ENCODE results near the gene ROCK2.
"Not testable (repeated sequence)": the region's sequence is repeated elsewhere in the genome, so short reads cannot be mapped to it uniquely, and the experiment has no call there.

Gene ROCK2

DNA sequence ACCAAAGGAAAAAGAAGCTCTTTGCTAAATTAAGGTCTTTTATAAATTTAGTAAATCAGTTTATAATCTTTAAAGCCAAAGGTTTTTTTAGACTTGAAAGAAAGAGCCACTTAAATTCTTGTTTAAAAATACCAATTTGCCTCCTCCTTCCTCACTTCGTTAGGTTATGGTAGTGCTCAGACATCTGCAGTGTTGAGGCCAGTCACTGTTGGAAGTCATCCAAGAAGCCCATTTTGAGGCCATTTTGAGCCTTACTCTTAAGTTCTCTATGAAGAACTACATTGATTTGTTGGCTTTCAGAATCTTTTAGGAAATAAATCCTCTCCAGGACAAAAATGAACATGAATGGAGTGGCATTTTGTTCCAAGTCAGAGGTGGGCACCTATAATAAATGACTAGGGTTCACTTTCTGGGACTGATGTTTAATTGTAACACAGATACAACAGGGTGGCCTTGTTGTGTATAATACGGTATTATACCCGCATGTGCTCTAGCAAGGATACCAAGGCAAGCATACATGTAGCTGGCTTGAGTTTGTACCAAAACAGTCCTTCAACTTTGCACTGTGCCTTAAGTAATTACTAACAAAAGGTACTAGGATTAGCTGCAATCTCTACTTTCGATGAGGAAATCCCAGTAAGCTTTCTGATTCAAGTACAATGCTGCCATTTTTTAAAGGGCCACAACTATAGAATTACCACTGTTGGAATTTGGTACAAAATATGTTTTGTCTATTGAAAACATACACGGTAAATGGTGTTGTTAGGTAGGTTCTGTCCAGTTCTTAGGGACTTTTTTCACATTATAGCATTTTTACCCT is 166.4 kb downstream of the ROCK2 start:
- no peak for DNase-seq (ENCODE audit: low spot score)

DNA sequence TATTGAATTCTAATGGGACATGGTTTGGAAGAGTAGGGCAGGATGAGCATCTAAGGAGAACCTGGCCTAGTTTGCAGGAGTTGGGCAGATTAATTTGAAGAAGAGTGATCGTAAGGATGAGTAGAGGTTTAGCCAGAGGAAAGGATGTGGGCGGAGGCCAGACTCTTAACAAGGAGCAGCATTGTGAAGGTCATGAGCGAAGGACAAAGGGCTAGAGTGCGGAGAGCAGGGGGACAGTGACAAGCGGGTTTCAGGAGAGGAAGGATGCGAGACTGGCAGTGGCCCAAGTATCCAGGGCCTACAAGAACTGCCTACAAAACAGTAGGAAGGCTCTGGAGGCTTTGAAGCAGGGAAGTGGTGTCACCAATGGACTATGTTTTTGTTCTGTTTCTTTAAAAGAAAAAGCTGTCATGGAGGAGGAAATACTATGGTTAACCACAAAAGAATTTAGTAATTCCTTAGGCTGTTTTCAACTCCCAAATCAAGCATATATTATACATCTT is 169.1 kb downstream of the ROCK2 start:
- no peak for DNase-seq (ENCODE audit: low spot score)

DNA sequence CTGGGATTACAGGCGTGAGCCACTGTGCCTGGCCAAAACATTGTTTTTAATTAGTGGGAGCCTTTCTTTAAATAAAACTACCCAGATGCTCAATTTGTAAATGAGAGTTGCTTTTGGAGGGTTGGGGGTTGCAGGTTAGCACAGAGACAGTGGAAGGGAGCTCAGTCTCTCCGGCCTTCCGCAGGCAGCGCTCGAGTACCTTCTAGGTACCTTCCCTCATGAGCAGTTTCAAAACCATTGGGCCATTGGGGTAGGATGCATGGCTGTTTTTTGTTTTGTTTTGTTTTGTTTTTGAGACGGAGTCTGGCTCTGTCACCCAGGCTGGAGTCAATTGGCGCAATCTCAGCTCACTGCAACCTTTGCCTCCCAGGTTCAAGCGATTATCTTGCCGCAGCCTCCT is 170.2 kb downstream of the ROCK2 start:
- no peak for DNase-seq (ENCODE audit: low spot score)

DNA sequence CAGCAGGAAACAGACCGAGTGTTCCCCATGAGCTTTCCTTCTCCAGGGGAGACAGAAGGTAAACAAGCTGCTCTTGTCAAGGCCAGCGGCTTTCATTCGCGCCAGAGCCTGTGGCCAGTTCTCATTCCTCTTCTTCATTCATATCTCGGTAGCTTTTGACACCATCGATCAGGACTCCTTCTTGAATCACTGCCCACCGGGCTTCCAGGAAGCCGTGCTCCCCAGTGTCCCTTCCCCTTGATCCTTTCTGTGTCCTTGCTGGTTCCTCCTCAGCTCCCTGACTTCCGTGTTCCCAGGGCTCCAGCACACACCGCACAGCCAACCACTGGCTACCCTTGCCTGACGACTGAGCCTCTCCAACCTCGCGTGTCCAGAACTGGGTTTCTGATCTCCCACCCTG is 175.1 kb downstream of the ROCK2 start:
- no peak for DNase-seq (ENCODE audit: low spot score)

DNA sequence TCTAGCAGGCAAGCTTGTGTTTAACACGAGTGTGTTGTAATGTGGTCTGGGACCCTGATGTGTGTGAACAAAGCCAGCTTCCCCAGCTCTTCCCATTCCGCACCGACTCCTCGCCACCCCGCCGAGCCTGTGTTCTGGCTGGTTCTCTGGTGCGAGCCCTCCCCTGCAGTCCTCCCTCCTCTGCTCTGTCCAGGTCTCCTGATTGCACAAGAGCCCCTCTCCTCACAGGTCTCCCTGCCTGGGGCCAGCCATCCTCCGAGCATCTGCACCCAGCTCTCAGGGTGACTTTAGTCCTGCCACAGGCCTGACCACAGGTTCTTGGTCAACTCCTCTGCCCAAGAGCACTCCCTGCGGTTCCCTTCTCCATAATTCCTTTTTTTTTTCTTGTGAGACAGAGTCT is 175.9 kb downstream of the ROCK2 start:
- no peak for DNase-seq (ENCODE audit: low spot score)

- no peak for DNase-seq (ENCODE audit: low spot score)
Observed at GRCh38 chr2:11166476-11166875, 178.0 kb downstream of the ROCK2 start.

DNA sequence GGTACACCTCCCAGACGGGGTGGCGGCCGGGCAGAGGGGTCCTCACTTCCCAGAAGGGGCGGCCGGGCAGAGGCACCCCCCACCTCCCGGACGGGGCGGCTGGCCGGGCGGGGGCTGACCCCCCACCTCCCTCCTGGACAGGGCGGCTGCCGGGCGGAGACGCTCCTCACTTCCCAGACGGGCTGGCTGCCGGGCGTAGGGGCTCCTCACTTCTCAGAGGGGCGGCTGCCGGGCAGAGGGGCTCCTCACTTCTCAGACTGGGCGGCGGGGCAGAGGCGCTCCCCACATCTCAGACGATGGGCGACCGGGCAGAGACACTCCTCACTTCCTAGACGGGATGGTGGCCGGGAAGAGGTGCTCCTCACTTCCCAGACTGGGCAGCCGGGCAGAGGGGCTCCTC is 179.4 kb downstream of the ROCK2 start:
- DNase-seq (ENCODE audit: low spot score) = not testable (repeated sequence)

GRCh38 chr2:11163439-11164317 is 180.8 kb downstream of the ROCK2 start:
- no peak for DNase-seq (ENCODE audit: low spot score)

GRCh38 chr2:11161747-11162146 is 182.7 kb downstream of the ROCK2 start:
- DNase-seq (ENCODE audit: low spot score) = no peak

- no peak for DNase-seq (ENCODE audit: low spot score)
Observed at GRCh38 chr2:11160731-11161455, 183.5 kb downstream of the ROCK2 start.

DNA sequence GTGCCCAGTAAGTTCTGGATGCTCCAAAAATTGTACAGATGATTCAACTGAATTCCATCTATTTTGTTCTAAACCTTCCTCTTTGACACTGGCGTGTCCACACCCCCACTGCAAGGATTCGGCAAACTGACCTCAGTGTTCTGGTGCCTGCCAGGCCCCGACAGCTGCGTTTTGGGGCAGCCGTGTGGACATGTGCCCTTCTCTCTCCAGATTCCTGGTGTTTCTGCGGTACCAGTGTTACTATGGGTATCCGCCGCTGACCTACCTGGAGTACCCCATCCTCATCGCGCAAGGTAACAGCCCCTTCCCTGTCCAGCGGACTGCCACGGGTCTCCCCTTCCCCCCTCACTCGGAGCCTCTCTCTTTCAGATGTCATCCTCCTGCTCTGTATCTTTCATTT is 184.2 kb downstream of the ROCK2 start:
- DNase-seq (ENCODE audit: low spot score) = no peak

- DNase-seq (ENCODE audit: low spot score) = no peak
Observed at GRCh38 chr2:11159574-11160170, 184.8 kb downstream of the ROCK2 start.

GRCh38 chr2:11158916-11159573 is 185.4 kb downstream of the ROCK2 start:
- DNase-seq (ENCODE audit: low spot score) = no peak

- no peak for DNase-seq (ENCODE audit: low spot score)
Observed at GRCh38 chr2:11157731-11158130, 186.7 kb downstream of the ROCK2 start.

GRCh38 chr2:11157296-11157695 is 187.1 kb downstream of the ROCK2 start:
- DNase-seq (ENCODE audit: low spot score) = no peak

DNA sequence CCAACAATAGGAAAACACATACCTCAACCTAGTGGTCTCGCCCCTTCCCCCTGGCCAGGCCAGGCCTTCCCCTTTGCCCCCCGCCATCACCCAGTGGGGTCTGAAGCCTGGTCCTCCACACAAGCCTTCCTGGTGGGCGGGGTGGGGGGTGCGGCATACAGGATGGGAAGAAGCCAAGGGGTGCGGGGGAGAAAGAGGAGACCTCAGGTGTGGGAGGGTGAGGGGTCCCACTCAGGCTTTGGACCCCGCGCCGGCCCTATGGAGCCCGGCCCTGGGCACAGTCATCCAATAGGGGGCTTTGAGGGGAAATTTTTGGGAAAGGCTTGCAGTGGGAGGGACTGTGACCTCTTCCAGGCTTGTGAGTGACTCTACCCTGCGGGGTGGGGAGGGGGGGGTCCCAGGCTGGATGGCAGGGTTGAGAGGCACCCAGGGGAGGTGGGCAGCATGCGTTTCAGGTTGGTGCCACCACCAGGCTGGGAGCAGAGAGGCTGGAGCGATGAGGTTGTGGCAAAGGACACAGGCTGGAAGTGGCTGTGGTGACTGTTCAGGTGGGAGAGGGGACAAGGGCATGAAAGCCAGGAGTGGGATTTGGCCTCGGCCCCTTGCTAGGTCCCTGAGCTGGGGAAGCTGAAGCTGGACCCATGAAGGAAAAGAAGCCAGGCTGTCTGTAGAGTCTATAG is 187.9 kb downstream of the ROCK2 start:
- no peak for DNase-seq (ENCODE audit: low spot score)

DNA sequence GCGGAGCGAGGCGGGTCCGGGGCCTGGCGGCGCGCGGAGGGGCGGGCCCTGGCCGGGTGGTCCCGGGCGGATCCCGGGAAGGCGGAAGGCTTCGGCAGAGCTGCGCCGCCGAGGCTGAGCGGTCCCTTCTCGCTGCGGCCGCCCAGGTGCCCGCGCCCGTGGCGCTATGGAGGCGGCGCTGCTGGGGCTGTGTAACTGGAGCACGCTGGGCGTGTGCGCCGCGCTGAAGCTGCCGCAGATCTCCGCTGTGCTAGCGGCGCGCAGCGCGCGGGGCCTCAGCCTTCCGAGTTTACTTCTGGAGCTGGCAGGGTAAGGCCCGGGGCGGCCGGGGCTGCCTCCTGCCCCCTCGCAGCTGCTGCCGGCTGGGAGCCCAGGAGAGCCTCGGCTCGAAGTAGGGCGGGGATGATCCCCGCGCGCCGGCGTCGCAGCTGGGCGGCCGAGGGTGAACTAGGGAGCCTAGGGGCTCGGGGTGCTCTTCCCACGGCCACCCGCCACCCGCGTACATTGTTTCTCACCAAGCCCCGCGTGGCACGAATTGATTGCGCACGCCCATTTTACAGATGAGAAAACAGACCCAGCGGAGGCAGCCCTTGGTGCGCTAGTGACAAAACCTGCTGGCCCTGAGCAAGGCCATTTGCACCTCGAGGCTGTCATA is 188.9 kb downstream of the ROCK2 start, which contains the start of gene SLC66A3:
SLC66A3 (plus strand) TSS at position 87 of the 655 bp plus-strand sequence; CDS start at position 167, 80 bp downstream.
- peak; percentile 82 for DNase-seq (ENCODE audit: low spot score)

DNA sequence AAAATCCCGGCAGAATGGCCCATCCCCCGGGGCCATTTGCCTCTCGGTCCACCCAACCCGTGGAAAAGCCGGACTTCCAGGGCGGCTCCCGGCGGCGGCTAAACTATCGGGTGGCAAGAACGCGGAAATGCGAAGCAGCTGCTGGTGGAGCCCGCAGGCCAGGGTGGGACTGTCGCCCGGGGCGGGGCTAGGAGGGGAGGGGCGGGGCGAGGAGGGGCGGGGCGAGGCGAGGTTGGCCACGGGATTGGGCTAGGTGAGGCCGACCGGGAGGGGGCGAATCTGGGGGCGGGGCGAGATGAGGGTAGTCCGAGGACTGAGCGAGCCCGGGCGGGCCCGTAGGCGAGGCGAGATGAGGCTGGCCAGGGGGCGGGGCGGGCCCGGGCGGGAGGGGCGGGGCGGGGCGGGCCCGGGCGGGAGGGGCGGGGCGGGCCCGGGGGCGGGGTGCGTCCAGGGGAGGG is 189.5 kb downstream of the ROCK2 start:
- peak; percentile 93 for DNase-seq (ENCODE audit: low spot score)

DNA sequence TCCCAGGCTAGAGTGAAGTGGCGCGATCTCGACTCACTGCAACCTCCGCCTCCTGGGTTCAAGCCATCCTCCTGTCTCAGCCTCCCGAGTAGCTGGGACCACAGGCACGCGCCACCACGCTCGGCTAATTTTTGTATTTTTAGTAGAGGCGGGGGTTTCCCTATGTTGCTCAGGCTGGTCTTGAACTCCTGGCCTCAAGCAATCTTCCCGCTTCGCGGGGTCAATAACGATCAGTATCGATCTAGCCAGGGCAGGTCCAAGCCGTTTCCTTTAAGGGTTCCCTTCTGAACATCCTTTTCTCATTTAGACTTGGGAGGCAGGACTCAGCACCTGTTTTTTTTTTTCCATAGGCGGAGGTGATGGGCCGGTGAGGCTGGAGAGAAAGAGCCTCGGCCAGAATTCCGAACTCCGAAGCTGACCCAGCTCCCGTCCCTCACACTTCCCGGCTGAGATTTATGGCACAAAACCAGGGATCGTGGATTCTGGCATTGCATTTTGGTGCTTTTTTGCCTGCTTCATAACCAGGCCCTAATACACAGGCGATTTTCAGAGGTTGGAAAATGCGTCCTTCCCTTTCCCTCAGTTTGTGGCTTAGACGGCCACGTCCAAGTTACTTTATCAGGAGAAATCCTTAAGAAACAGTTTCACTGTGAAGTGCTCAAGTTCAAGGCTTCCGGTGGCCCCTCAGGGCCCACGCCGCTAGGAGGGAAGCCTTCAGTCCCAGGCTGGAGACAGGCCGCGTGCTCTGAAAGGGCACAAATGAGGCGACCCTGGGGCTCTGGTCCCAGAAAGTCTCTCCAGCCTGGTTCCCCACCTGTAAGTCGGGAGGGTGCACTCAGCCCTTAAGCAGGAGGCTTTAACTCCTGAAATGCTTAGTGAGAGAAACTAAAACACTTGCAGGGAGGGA is 190.2 kb downstream of the ROCK2 start:
- no peak for DNase-seq (ENCODE audit: low spot score)

All from RKO (cell line).